ENCODE data around the gene CACNG7. TPM values are rescaled to one million over a fixed set of nuclear protein-coding genes. Genes with fewer than 3 reads are reported as not detected.

The CACNG7 gene
- total RNA-seq, 1 experiment from 2014 or later, result not detected

DNA sequence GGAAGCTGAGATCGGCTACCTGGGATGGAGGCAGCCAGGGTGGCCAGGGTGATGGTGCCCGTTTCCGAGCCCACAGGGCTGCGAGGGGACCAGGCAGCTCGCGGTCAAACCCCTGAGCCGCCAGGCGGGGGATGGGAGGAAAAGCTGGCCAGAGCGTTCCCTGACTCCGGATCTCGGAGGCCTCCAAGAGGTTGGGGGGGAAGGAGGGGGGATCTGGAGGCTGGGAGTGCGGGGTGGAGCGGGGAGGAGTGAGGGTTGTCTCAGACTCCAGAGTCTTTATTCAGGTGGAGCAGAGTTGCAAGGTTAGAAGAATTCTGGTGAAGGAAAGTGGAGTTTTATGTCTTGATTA lies 1.1 kb downstream of the CACNG7 start:
- H3K36me3 Mint-ChIP-seq (ENCODE audit: insufficient read depth, unreplicated experiment), result no peaks in the 10 kb centered on the region
- H3K4me3 Mint-ChIP-seq (ENCODE audit: unreplicated experiment), result no peak overlapping the region
- no TSS peak for BruUV-seq (replicated peaks)
- H3K36me3 ChIP-seq (ENCODE audit: control insufficient read depth, insufficient read depth, low read length), result no peaks in the 10 kb centered on the region
- intact Hi-C loops (cut with micrococcal nuclease; ENCODE audit: unreplicated experiment), result no loop called here
- peaks cover 29% of the 10 kb centered on the region for H3K27me3 Mint-ChIP-seq (ENCODE audit: insufficient read depth, unreplicated experiment)
- H3K27ac Mint-ChIP-seq (ENCODE audit: unreplicated experiment), result no peak overlapping the region
- H3K4me1 Mint-ChIP-seq (ENCODE audit: low read depth, unreplicated experiment), result no peaks in the 10 kb centered on the region
- ChIA-PET CTCF (no interaction called here), POLR2A (no interaction called here)
- no peak overlapping the region for H3K4me3 ChIP-seq (ENCODE audit: low read depth, low read length)
- peaks cover 10% of the 10 kb centered on the region for H3K9me3 Mint-ChIP-seq (ENCODE audit: unreplicated experiment)
- H3K9me3 ChIP-seq, result no peaks in the 10 kb centered on the region
- TF ChIP-seq CTCF (IDR thresholded peaks at IDR 0.05; ENCODE audit: insufficient read depth in 1 of 2, low read depth in 1 of 2, low read length in 1 of 2, severe bottlenecking in 1 of 2, unreplicated experiment in 1 of 2), result no peak
- H3K27me3 ChIP-seq (replicated peaks; ENCODE audit: control insufficient read depth, insufficient read depth, low read length), result no peaks in the 10 kb centered on the region
- no peaks in the 10 kb centered on the region for H3K4me1 ChIP-seq
- DNase-seq, result no peak

- CTCF ChIA-PET, result no interaction called here
- POLR2A ChIA-PET, result no interaction called here
- intact Hi-C loops (cut with micrococcal nuclease; ENCODE audit: unreplicated experiment), result no loop called here
- H3K27me3 ChIP-seq (replicated peaks; ENCODE audit: control insufficient read depth, insufficient read depth, low read length), result no peaks in the 10 kb centered on the region
- BruUV-seq (replicated peaks), result no TSS peak
- no peaks in the 10 kb centered on the region for H3K4me1 Mint-ChIP-seq (ENCODE audit: low read depth, unreplicated experiment)
- H3K4me3 Mint-ChIP-seq (ENCODE audit: unreplicated experiment), result no peak overlapping the region
- TF ChIP-seq CTCF (IDR thresholded peaks at IDR 0.05; ENCODE audit: insufficient read depth in 1 of 2, low read depth in 1 of 2, low read length in 1 of 2, severe bottlenecking in 1 of 2, unreplicated experiment in 1 of 2), result no peak
- H3K27ac Mint-ChIP-seq (ENCODE audit: unreplicated experiment), result no peak overlapping the region
- H3K27me3 Mint-ChIP-seq (ENCODE audit: insufficient read depth, unreplicated experiment), result peaks cover 21% of the 10 kb centered on the region
- DNase-seq, result no peak
- H3K36me3 ChIP-seq (ENCODE audit: control insufficient read depth, insufficient read depth, low read length), result no peaks in the 10 kb centered on the region
- no peaks in the 10 kb centered on the region for H3K4me1 ChIP-seq
- no peaks in the 10 kb centered on the region for H3K9me3 ChIP-seq
- H3K9me3 Mint-ChIP-seq (ENCODE audit: unreplicated experiment), result peaks cover 10% of the 10 kb centered on the region
- no peaks in the 10 kb centered on the region for H3K36me3 Mint-ChIP-seq (ENCODE audit: insufficient read depth, unreplicated experiment)
- H3K4me3 ChIP-seq (ENCODE audit: low read depth, low read length), result no peak overlapping the region
Measured at GRCh38 chr19:53912653-53913052, 3.6 kb downstream of the CACNG7 start.

DNA sequence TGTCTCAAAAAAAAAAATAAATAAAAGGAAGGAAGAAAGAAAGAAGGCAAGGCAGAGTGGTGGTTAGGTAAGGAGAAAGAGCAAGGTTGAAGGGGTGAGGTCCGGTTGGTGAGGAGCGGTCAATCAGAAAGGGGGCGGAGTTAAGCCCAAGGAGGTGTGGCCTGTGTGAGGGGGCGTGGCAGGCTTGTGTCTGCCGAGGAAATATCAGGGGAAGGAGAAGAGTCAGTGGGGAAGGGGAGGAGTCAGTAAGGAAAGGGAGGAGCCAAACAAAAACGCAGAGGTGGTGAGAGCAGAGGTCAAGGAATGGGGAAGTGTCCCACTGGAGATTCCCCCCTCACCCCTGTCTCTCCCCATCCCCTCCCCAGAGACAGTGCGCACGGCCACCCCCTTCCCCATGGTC lies 5.9 kb downstream of the CACNG7 start:
- intact Hi-C loops (cut with micrococcal nuclease; ENCODE audit: unreplicated experiment), result no loop called here
- Histone ChIP-seq H3K9me3 (no peaks in the 10 kb centered on the region), H3K36me3 (ENCODE audit: control insufficient read depth, insufficient read depth, low read length) (no peaks in the 10 kb centered on the region), H3K4me3 (ENCODE audit: low read depth, low read length) (no peak overlapping the region), H3K4me1 (no peaks in the 10 kb centered on the region), H3K27me3 (replicated peaks; ENCODE audit: control insufficient read depth, insufficient read depth, low read length) (no peaks in the 10 kb centered on the region)
- Mint-ChIP-seq H3K4me3 (ENCODE audit: unreplicated experiment) (no peak overlapping the region), H3K9me3 (ENCODE audit: unreplicated experiment) (no peaks in the 10 kb centered on the region), H3K27me3 (ENCODE audit: insufficient read depth, unreplicated experiment) (peaks cover 11% of the 10 kb centered on the region), H3K27ac (ENCODE audit: unreplicated experiment) (no peak overlapping the region), H3K36me3 (ENCODE audit: insufficient read depth, unreplicated experiment) (no peaks in the 10 kb centered on the region), H3K4me1 (ENCODE audit: low read depth, unreplicated experiment) (no peaks in the 10 kb centered on the region)
- no peak for TF ChIP-seq CTCF (IDR thresholded peaks at IDR 0.05; ENCODE audit: insufficient read depth in 1 of 2, low read depth in 1 of 2, low read length in 1 of 2, severe bottlenecking in 1 of 2, unreplicated experiment in 1 of 2)
- BruUV-seq (replicated peaks), result no TSS peak
- ChIA-PET POLR2A (no interaction called here), CTCF (no interaction called here)
- DNase-seq, result no peak

All from Caco-2 (cell line).